ENCODE data around the gene CHD3. TPM values are rescaled to one million over a fixed set of nuclear protein-coding genes. Genes with fewer than 3 reads are reported as not detected.

The CHD3 gene
- total and polyA plus RNA-seq, 2 of the 13 experiments (the other 11 are each of a cell fraction or from before 2014, with no cell fraction given) = 2.7 to 3.7 TPM

- TF ChIP-seq LCORL (IDR thresholded peaks at IDR 0.05) = no peak
- TF ChIP-seq LCORL (CRISPR knock-in tag; IDR thresholded peaks at IDR 0.05) = peak; percentile 31
- TF ChIP-seq DRAP1 (CRISPR knock-in tag; IDR thresholded peaks at IDR 0.05) = peak; percentile 42
- TF ChIP-seq ZSCAN31 (CRISPR knock-in tag; IDR thresholded peaks at IDR 0.05; ENCODE audit: low read depth) = peak; percentile 51; the same call in 1 of the 2 replicates
- peak; percentile 34 for TF ChIP-seq MAX (IDR thresholded peaks at IDR 0.05)
- TF ChIP-seq ZKSCAN1 (IDR thresholded peaks at IDR 0.05; ENCODE audit: low read length) = no peak
- TF ChIP-seq PTBP1 (IDR thresholded peaks at IDR 0.05; ENCODE audit: low read depth, low read length, poor library complexity, severe bottlenecking) = no peak
- TF ChIP-seq ZNF205 (CRISPR knock-in tag; IDR thresholded peaks at IDR 0.05) = 0 out of 2 replicates have a peak, but pooled peaks have one; percentile 34
- peak; percentile 92 for TF ChIP-seq RFX5 (IDR thresholded peaks at IDR 0.05; ENCODE audit: low read depth, low read length)
- peak; percentile 85; the same call in 1 of the 2 replicates for TF ChIP-seq ZNF670 (CRISPR knock-in tag; IDR thresholded peaks at IDR 0.05; ENCODE audit: borderline replicate concordance)
- TF ChIP-seq SMAD3 (CRISPR knock-in tag; IDR thresholded peaks at IDR 0.05) = no peak
- TF ChIP-seq TAF1 (CRISPR knock-in tag; IDR thresholded peaks at IDR 0.05) = peak; percentile 39; the same call in 1 of the 2 replicates
- no peak for TF ChIP-seq PRMT3 (CRISPR knock-in tag; IDR thresholded peaks at IDR 0.05; ENCODE audit: borderline replicate concordance, low read depth)
- peak; percentile 15 for TF ChIP-seq TEAD3 (CRISPR knock-in tag; optimal IDR thresholded peaks at IDR 0.05; ENCODE audit: borderline replicate concordance)
- peak; percentile 33; the same call in 1 of the 2 replicates for TF ChIP-seq ZNF691 (CRISPR knock-in tag; IDR thresholded peaks at IDR 0.05; ENCODE audit: borderline replicate concordance, low read depth)
- 0 out of 2 replicates have a peak, but pooled peaks have one; percentile 33 for TF ChIP-seq DNMT1 (CRISPR knock-in tag; IDR thresholded peaks at IDR 0.05)
- 0 out of 2 replicates have a peak, but pooled peaks have one; percentile 48 for TF ChIP-seq KMT2A (CRISPR knock-in tag; IDR thresholded peaks at IDR 0.05)
- TF ChIP-seq HCFC1 (IDR thresholded peaks at IDR 0.05; ENCODE audit: low read depth, low read length) = no peak
- TF ChIP-seq ARID4A (CRISPR knock-in tag; IDR thresholded peaks at IDR 0.05; ENCODE audit: borderline replicate concordance) = peak; percentile 70
- TF ChIP-seq ZNF296 (CRISPR knock-in tag; conservative IDR thresholded peaks at IDR 0.05) = peak; percentile 66; the same call in 1 of the 2 replicates
- TF ChIP-seq MAZ (IDR thresholded peaks at IDR 0.05; ENCODE audit: borderline replicate concordance, low read depth, low read length) = no peak; the same call in 1 of the 2 replicates
- TF ChIP-seq MAZ (CRISPR knock-in tag; IDR thresholded peaks at IDR 0.05; ENCODE audit: low read depth) = 0 out of 2 replicates have a peak, but pooled peaks have one; percentile 50
- 0 out of 2 replicates have a peak, but pooled peaks have one; percentile 2 for TF ChIP-seq MXD3 (CRISPR knock-in tag; IDR thresholded peaks at IDR 0.05)
- TF ChIP-seq ZMYM4 (CRISPR knock-in tag; IDR thresholded peaks at IDR 0.05) = peak; percentile 56; the same call in 1 of the 2 replicates
Measured at GRCh38 chr17:7844292-7845154, 44.1 kb upstream of the CHD3 start (continued).
